Activated naive CD4-positive, alpha-beta T cell treated with anti-CD3 and anti-CD28 coated beads, Interleukin-2, amount 50 U/mL, for 72 hours (primary cell): Measurements from ENCODE around the gene PLD3. TPM values are rescaled to one million over a fixed set of nuclear protein-coding genes. Genes with fewer than 3 reads are reported as not detected.
A peak's percentile ranks its signal among the peaks of the same experiment; 100 is the strongest.

ENCODE experiments used
- ATAC-seq, 2 donors: fragments of 150-1000 bp; cut with Tn5 transposase; 2 replicates each; pipeline ENCODE4 v1.10.0; 2021; ENCODE audit warnings: mild to moderate bottlenecking in 2 of 2, moderate library complexity in 2 of 2
- DNase-seq, 2 donors: peaks; one replicate each; pipeline ENCODE4 v3.0.0; 2021 to 2022; ENCODE audit warnings: low spot score in 2 of 2
- H3K27ac Mint-ChIP-seq, 2 donors: one replicate each; pipeline ENCODE4 v1.8.0; 2022; ENCODE audit warnings: mild to moderate bottlenecking in 2 of 2, mixed read lengths in 2 of 2
- H3K36me3 Mint-ChIP-seq, 2 donors: one replicate each; pipeline ENCODE4 v1.8.0; 2022; ENCODE audit warnings: mixed read lengths in 2 of 2
- H3K9me3 Mint-ChIP-seq, 2 donors: one replicate each; pipeline ENCODE4 v1.8.0; 2022; ENCODE audit warnings: mixed read lengths in 2 of 2
- total RNA-seq, 2 donors: library from RNA; stranded (reverse); gene quantifications; one replicate each; pipeline ENCODE4 v1.2.3, GENCODE V29; 2022

The PLD3 gene
- total RNA-seq, 2 donors from 2014 or later: 79.9 to 85.4 TPM

DNA sequence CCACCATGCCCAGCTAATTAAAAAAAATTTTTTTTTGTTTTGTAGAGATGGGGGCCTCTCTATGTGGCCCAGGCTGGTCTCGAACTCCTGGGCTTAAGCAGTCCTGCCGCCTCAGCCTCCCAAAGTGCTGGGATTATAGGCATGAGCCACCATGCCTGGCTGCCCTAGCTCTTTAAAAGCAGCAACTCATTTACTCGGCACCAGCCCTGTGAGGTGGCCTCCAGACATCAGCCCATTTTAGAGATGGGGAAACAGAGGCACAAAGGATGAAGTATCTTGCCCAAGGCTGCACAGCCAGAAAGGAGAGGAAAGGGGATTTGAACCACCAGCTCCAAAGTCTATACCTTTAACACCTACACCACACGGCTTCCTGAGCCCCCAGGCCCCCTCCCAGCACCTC, 64.4 kb downstream of the PLD3 start:
- no peaks in the 10 kb centered on the region for H3K9me3 Mint-ChIP-seq
- no peak for DNase-seq
- H3K36me3 Mint-ChIP-seq: no peaks in the 10 kb centered on the region
- ATAC-seq: no peak
- no peak overlapping the region for H3K27ac Mint-ChIP-seq

DNA sequence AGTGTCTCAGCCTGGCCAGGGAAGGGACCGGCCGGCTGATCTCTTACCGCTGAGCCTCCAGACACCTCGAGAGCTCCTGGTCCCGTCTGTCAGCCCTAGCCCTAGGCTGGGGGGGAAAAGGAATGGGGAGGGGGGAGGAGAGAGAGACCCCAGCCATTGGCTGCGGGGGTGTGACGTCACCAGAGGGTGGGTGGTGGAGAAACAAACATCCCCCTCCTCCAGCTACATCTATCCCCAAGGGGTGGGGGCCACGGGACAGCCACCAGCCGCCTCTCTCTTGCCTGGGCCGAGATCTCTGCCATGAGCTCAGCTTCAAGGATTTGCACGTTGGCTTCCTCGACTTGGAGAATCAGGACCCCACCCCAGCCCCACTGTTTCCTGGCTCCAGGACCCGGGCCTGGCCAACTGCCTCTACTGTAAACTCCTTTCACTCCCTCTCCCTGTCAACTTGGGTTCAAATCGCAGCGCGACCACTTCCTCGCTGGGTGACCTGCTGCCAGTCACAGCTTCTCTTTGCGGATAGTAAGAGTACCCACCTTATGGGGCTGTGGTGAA, 64.9 kb downstream of the PLD3 start, which contains the start of gene PRX:
Gene PRX, minus strand, starts transcription at position 88 of the 555 bp plus-strand sequence. CDS start 5,446 bp downstream, outside the sequence.
- DNase-seq: no peak
- H3K9me3 Mint-ChIP-seq: no peaks in the 10 kb centered on the region
- H3K27ac Mint-ChIP-seq: no peak within 1 kb of the TSS
- ATAC-seq: no peak
- no peaks in the 10 kb centered on the region for H3K36me3 Mint-ChIP-seq

DNA sequence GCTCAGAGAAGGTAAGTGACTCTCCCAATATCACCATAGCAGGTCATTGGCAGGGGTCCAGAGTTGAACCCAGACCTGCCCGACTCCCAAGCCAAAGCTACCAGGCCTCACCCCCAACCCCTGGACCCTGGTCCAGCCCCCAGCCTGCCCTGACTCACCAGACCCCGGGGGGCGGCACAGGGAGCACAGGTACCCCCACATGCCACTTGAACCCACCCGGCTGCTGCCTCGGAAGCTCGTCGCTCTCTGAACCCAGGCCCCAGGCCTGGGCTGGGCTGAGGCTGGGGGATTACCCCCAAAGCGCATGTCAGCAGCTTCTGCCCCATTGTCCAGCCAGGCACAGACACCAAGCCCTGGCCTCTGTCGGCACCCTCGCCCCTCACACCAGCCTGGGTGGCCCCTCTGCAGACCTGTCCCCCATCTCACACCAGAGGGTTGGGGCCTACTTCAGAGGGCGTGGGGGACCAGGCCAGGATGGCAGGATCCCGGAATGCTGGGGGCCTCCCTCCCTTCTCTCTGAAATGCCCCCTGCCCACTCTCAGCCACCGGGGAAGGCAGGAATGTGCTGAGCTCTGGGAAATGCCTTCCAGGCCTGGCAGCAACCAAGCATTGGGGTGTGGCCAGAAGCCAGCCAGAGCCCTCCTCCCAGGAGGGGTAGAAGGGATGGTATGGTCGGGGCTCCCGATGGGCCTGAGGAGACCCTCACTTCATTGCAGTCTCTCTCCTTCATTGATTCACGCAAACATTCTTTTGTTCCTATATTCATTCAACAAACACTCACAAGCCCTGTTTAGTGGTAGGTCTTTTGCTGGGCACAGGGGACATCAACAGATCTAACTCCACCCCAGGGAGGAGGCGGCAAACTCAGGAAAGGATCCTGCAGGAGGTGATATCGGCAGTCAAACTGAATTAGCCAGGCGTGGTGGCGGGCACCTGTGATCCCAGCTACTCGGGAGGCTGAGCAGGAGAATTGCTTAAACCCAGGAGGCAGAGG, 66.3 kb downstream of the PLD3 start:
- H3K9me3 Mint-ChIP-seq: no peaks in the 10 kb centered on the region
- H3K36me3 Mint-ChIP-seq: no peaks in the 10 kb centered on the region
- no peak overlapping the region for H3K27ac Mint-ChIP-seq
- DNase-seq: no peak
- no peak for ATAC-seq

DNA sequence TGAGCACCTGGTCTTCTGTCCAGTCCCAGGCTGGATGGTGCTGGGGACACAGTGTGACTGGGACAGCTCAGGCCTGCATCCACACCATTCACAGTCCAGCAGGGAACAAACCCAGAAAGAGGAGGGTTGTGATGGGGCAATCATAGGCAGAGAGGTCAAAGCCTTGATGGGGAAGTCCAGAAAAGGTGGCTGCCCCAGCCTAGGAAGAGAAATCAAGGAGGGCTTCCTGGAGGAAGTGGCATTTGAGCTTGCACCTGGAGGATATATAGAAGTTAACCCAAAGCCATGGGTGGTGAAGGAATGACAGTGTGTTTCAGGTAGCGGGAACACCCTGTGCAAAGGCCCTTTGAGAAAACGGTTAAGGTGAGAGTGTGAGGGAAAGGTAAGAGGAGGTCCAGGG, 67.3 kb downstream of the PLD3 start:
- no peaks in the 10 kb centered on the region for H3K9me3 Mint-ChIP-seq
- ATAC-seq: no peak
- H3K36me3 Mint-ChIP-seq: no peaks in the 10 kb centered on the region
- no peak for DNase-seq
- H3K27ac Mint-ChIP-seq: no peak overlapping the region

DNA sequence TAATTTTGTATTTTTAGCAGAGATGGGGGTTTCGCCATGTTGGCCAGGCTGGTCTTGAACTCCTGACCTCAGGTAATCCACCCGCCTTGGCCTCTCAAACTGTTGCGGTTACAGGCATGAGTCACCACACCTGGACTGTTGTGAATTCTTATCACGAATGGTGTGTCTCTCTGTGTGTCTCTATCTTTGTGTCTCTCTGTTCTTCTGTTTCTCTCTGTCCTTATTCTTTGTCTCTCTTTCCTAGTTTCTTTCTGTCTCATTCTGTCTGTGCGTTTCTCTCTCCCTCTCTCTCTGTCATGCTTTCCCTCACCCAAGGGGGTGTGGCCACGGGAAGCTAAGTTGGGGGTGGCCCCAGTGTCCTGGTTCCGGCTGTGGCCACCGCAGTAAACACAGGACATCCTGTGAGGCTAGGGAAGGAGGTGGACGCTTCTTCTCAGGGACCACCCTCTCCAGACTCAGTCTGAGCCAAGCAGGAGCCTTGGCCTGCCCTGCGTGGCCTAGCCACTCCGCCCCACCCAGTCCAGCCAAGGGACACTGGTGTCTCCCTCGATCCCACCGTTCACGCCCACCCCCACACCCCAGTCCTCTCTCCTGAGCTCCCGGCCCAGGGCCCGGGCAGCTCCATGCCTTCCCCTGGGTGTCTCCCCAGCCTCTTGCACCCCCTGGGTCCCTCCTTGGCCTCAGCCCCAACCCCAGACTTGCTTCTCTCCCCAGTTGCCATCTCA, 68.6 kb downstream of the PLD3 start:
- DNase-seq: no peak
- H3K27ac Mint-ChIP-seq: peak overlapping the region in 1 of 2 donors; percentile 93
- no peaks in the 10 kb centered on the region for H3K9me3 Mint-ChIP-seq
- H3K36me3 Mint-ChIP-seq: peaks cover 0 to under 1% of the 10 kb centered on the region in 2 donors
- ATAC-seq: no peak

DNA sequence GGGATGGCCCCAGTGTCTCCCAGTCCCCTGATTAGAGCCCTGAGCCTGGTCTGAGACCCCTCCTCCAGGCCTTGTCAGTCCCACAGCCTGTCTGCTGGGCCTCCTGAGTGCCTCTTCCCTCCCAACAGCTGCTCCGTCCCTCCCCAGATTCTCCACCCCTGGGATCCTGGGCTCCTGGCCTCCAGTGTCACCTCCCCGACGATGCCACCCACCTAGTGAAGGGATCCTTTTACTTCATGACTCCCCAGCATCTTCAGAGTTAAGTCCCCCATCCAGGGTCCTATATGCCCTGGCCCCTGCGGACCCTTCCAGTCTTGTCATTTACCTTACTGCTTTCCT, 69.1 kb downstream of the PLD3 start:
- Mint-ChIP-seq H3K9me3 (no peaks in the 10 kb centered on the region), H3K27ac (peak overlapping the region in 1 of 2 donors; percentile 93), H3K36me3 (peaks cover 5% of the 10 kb centered on the region in 2 donors)
- DNase-seq (no peak), ATAC-seq (no peak)

DNA sequence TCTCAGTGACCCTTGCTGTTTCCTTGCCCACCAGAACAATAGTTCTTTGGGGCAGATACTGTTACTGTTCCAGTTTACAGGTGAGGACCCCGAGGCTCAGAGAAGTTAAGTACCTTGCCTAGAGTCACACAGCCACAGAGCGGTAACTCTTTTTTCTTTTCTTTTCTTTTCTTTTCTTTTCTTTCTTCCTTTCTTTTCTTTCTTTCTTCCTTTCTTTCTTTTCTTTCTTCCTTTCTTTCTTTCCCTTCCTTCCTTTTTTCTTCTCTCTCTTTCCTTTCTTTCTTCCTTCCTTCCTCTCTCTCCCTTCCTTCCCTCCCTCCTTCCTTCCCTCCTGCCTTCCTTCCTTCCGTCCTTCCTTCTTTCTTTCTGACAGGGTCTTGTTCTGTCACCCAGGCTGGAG, 69.5 kb downstream of the PLD3 start:
- Mint-ChIP-seq H3K36me3 (peaks cover 5 to 9% of the 10 kb centered on the region in 2 donors), H3K9me3 (no peaks in the 10 kb centered on the region), H3K27ac (peak overlapping the region in 1 of 2 donors; percentile 93)
- DNase-seq (no peak), ATAC-seq (no peak)

DNA sequence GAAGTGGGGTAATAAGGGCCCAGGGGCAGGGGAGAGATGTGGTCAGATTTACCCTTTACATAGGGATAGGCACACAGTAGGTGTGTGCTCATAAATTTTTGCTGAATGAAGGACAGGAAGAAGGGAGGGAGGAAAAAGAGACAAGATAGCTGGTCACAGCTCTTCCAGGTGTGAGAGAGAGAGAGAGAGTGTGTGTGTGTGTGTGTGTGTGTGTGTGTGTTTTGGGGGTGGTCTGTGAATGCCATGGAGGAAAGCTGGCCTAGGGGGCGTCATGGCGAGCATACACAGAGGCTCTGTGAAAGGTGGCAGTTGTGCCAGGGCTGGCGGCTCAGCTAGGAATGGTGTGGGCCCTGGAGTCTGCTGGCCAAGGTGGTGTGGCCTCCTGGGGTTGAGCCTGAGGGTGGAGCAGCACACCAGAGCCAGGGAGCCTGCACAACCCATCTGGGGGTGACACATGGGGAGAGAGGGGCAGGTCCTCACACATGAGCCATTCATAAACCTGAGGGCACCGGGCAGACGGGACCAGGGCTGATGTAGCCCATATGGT, 70.6 kb downstream of the PLD3 start:
- Mint-ChIP-seq H3K36me3 (peaks cover 5 to 10% of the 10 kb centered on the region in 2 donors), H3K9me3 (no peaks in the 10 kb centered on the region), H3K27ac (peak overlapping the region; percentile 50 to 93)
- DNase-seq (no peak), ATAC-seq (no peak)

DNA sequence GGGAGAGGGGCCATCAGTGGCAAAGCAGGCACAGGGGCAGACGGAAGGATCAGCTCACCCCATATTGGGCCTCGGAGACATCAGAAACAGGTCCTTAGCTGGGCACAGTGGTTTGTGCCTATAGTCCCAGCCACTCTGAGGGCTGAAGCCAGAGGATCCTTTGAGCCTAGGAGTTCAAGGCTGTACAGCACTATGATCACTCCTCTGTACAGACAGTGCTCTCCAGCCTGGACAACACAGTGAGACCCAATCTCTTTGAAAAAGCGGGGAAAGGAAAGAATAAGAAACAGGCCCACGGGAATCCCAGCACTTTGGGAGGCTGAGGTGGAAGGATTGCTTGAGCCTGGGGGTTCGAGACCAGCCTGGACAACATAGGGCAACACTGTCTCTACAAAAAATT, 71.3 kb downstream of the PLD3 start:
- Mint-ChIP-seq H3K27ac (peak overlapping the region in 1 of 2 donors; percentile 93), H3K9me3 (no peaks in the 10 kb centered on the region), H3K36me3 (peaks cover 11 to 17% of the 10 kb centered on the region in 2 donors)
- ATAC-seq: no peak
- no peak for DNase-seq

DNA sequence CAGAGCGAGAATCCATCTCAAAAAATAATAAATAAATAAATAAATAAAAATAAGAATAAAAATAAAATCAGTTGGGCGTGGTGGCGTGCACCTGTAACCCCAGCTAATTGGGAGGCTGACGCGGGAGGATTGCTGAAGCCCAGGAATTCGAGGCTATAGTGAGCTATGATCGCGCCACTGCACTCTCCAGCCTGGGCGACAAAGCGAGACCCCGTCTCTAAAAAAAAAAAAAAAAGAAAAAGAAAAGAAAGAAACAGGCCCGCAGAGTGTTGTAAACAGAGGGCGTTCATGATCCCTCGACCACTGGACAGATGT, 71.9 kb downstream of the PLD3 start:
- H3K36me3 Mint-ChIP-seq: peaks cover 14 to 20% of the 10 kb centered on the region in 2 donors
- no peaks in the 10 kb centered on the region for H3K9me3 Mint-ChIP-seq
- peak overlapping the region; percentile 63 to 93 for H3K27ac Mint-ChIP-seq
- no peak for ATAC-seq
- no peak for DNase-seq

DNA sequence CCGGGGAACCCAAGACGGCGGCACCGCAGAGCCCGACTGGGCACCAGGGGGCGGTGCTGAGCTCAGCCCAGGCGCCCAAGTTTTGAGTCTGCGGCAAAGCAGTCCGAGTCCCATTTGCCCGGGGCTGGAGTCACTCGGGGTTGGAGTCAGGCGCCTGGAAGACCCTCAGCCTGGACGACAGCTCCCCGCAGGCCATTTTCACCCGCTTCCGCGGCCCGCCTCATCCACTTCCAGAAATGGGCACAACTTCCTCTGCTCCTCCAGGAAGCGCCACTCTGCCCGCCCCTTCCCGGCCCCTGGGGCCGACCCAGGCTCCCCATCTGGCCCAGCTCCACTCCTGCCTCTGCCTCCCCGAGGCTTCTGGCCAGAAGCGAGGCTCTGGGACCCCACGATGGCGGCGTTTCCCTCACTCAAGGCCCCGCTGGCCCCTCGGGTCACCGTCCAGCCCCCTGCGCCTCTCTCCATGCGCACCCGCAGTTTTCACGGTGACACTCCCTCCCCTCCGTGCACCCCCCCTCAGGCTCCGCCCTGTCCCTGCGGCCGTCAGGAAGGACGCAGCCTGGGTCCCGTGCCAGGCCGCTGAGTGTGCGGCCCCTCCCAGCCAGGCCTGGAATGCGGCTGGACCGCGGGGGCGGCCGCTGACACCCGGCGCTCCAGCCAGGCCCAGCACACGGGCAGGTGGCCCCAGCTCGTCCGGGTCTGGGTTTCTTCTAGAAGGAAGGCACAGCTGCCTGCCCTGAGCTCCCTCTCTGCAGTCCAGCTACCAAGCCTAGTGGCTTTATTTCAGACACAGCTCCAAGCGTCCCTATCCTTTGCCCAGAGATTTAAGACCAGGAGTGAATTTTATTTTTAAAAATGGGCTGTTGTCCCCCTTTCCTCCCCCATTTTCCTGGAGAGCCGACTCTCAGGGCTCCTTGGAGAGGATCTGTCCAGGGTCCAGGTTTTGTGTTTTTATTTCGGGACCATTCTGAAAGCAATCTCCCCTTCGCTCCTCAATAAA, 72.6 kb downstream of the PLD3 start:
- Mint-ChIP-seq H3K36me3 (peaks cover 14 to 20% of the 10 kb centered on the region in 2 donors), H3K9me3 (no peaks in the 10 kb centered on the region), H3K27ac (peak overlapping the region; percentile 93 to 97)
- peak; percentile 46 to 64 for ATAC-seq
- DNase-seq: peak; percentile 85 to 91

DNA sequence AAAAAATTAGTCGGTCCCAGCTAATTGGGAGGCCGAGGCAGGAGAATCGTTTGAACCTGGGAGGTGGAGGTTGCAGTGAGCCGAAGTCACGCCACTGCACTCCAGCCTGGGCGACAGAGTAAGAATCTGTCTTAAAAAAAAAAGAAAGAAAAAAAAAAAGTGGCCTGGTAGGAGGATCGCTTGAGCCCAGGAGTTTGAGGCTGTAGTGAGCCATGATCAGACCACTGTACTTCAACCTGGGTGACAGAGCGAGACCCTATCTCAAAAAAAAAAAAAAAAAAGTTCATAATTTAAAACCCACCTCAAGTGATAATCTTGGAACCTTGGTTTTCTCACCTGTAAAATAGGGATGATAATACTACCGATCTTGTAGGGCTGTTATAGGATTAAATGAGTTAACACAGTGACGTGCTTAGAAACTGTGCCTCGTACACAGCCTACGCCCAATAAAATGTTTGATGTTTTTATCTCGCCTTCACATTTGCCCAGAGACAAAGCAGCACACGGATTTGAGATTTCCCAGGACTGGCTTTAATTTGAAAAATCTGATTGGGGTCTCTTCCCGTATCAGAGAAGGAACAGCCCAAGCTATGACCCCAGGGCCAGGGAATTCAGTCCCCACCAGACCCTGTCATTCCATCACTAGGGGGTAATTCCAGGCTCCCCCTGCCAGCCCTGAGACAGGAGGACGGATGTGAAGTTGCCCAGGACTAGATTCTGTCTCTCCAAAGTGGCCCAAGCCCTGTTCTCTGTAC, 73.7 kb downstream of the PLD3 start:
- H3K9me3 Mint-ChIP-seq: no peaks in the 10 kb centered on the region
- DNase-seq (no peak), ATAC-seq (no peak)
- peak overlapping the region; percentile 93 to 97 for H3K27ac Mint-ChIP-seq
- H3K36me3 Mint-ChIP-seq: peaks cover 14 to 20% of the 10 kb centered on the region in 2 donors

DNA sequence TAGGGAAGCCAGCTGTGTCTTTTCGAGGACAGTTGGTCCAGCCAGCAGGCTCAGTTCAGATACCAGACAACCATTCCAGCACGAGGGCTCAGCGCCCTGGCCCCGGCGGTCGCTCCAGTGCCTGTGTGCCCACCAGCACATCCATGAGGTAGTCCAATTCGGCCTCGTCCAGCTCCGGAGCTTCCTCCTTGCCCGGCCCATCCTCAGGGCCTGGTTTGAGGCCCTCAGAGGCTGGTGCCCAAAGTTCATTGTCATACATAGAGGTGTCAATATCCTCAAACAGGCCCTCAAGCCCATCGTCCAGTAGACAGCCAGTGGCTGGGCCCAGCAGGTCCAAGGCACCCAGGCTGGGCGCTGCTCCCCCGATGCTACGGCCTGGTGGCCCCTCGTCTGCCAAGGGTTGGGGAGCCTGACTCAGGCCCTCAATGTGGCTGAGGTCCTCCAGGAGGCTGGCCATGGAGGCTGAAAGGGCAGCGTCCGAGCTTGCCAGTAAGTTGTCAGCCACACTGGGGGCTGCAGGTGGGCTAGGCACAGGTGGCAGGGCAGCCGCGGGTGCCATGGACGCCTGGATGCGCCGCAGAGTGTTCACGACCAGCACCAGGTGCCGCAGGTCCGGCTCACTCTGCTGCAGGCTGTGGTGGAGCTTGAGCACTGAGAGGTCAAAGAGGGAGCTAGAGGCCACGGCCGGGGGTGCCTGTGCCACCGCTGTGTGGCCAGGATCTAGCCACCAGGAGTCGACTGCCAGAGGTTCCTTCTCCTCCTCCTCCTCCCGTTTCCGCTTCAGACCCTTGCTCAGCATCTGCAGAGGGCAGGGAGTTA, 74.5 kb downstream of the PLD3 start:
- ATAC-seq (no peak), DNase-seq (peak in 1 of 2 donors; percentile 60)
- Mint-ChIP-seq H3K36me3 (peaks cover 14 to 20% of the 10 kb centered on the region in 2 donors), H3K27ac (peak overlapping the region; percentile 93 to 97), H3K9me3 (no peaks in the 10 kb centered on the region)

DNA sequence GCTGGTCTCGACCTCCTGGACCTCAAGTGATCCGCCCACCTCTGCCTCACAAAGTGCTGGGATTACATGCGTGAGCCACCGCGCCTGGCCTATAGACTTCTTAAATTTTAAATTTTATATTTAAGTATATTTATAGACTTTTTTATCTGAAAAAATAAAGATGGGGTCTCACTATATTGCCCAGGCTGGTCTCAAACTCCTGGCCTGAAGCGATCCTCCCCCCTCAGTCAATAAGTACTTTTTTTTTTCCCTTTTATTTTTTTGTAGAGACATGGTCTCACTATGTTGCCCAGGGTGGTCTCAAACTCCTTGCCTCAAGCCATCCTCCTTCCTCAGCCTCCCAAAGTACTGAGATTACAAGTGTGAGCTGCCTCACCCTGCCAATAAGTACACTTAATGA, 75.4 kb downstream of the PLD3 start:
- H3K9me3 Mint-ChIP-seq: no peaks in the 10 kb centered on the region
- ATAC-seq (no peak), DNase-seq (no peak)
- peak overlapping the region; percentile 73 to 95 for H3K27ac Mint-ChIP-seq
- peaks cover 14 to 20% of the 10 kb centered on the region in 2 donors for H3K36me3 Mint-ChIP-seq
